Activated T-cell treated with anti-CD3 and anti-CD28 coated beads for 4 hours (primary cell): ENCODE data around the gene ZNF385C.
"Not testable (repeated sequence)": the region's sequence is repeated elsewhere in the genome, so short reads cannot be mapped to it uniquely, and the experiment has no call there.

Experiments used
- DNase-seq: peaks from one replicate; pipeline ENCODE4 v3.0.0-alpha.2; 2020

Gene ZNF385C

DNA sequence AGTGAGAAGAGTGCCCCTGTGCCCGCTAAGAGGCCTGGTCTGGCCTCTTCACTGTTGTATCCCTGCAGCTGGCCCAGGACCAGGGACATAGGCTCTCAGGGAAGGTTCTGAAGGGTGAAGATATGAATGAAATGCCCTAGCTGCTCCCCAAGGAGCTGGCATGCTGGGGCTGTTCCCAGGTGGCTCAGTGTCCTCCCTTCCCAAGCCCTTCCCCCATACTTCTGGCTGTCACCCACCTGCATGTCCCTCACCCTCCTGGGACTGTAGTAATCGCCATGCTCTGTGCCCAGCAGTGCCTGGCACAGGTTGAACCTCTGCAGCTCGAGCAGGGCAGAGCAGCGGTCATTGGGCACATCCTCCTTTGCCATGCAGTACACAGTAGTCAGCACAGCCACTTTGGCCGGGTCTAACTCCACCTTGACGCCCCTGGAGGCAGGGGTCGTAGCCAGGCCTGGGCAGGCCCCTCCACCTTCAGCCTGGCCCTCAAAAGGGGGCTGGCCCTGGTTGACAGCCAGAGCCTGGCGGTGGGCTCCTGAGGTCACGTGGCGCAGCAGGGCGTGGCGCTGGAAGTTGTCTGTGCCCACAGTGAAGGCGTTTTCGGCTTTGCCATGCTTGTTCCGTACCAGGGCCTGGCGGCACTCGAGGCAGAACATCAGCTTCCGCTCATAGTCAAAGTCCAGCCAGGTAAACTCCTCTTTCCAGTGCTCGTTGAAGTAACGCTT lies 55.5 kb downstream of the ZNF385C start:
- DNase-seq = no peak

DNA sequence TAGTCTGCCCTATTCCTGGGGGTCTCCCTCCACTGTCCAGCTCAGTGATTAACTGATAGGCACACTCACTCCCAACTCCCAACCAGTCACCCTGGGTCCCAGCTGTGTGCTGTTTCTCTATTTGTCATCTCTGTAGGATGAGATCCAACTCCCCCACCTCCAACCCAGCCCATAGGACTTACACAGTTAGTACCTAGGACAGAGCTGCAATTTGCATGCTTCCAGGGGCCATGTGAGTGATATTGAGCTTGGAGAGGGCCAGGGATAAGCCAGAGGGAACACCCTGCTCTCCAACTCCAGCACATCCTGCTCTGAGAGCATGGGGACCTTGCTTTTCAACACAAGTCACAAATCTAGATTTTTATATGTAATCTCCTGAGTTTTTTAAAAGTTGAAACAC lies 56.7 kb downstream of the ZNF385C start:
- no peak for DNase-seq

DNA sequence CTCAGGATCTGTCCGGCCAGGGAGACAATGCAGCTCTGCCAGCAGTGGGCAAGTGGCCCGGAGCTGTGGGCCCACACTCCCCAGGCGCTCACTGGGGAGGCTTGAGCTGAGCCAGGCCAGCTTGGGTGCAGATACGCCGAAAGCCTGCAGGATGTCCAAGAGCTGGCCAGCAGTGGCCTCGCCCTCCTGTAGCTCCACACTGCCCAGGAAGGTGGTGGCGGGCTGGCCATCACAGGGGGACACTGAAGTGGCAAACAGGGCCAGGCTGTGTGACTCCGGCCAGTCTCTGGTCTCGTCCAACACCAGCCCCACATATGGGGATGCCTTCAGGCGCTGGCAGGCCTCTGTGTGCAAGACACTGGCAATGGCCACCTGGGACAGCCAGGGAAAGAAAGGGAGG lies 57.5 kb downstream of the ZNF385C start:
- DNase-seq = no peak

DNA sequence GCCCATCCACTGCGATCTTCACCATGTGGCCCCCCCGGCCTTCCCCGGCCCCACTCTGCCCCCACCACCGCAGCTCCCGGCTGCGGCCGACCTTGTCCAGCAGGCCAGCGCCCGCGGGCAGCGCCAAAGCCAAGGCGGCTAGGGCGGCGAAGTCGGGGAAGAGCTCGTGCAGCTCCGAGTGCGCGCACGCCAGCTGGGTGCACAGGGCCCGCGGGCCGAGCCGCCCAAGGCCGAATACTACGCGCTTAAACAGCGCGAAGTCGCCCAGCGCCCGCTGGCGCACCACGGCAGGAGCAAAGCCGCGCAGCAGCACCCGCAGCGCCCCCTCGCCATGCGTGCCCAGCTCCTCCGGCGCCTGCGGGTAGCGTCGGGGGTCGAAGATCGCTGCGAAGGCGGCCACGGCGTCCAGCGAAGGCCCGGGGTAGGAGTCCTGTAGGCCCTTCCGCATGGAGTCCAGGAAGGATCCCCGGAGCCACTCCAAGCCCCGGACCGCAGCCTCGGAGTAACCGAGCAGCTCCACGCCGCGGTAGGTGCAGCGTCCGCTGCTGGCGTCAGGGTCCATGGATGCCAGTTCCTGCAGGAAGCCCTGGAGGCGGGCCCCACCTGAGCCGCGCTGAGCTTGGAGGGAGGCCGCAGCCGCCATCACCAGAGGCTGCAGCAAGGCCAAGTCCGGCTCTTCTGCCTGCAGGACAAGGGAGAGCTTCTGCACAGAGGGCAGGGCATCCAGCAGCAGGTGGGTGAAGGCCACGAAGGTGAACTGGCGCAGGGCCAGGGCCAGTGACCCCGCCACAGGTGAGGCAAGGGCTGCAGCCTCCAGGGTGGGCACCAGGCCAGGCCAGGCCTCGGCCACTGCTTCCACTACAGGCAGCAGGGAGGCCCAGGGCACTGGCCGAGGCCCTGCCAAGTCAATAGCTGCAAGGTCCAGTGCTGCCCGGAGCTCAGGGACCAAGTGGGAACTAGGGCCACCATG lies 58.2 kb downstream of the ZNF385C start:
- DNase-seq = no peak

DNA sequence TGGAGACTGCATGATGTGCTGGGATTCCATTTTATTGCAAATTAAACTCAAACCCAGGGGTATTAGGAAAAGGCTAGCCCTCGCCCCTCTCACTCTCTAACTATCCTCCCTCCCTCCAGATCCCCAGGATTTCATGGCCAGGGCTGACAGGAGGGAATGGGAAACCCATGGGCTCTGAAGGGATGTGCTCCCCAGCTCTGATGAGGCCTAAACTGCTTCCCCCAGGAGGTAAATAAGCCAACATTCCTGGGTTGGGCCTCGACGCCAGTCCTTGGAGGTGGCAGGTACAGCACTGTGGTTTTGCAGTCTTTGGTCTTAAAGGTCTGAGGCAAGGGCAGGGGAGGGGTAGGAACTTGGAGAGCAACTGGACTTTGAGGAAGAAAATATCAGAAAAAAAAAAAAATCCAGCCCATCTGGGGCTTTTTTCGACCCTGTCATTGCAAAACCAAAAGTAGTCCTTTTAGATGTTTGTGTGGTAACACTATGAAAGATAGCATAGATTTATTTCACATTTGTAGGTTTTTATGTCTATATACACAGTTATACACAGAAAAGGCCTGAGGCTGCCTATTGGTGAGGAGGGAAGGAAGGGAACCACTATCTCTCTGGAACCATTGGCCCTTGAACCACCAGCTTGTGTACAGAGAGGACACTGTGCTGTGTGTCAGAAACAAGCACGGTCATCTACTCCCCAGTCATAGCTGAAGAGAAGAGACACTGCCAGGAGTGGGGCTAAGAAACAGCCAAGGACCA lies 59.9 kb downstream of the ZNF385C start:
- no peak for DNase-seq

DNA sequence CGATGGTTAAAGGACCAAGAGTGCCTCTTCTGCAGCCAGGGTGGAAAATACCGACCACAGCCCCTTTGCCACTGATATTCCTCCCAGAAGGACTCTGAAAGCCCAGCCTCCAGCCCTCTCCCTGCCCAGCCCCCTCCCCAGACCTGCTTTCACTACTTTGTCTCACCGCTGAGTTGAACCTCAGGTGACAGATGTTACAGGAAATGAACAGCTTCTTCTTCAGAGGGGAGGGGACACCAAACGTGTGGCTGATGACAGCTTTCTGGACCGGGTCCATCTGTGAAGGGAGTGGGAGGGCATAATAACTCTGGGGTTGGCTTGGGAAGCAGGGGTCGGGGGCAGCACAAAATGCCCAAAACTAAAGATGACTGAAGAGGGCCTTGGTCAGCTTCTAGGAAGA lies 64.2 kb downstream of the ZNF385C start:
- no peak for DNase-seq

DNA sequence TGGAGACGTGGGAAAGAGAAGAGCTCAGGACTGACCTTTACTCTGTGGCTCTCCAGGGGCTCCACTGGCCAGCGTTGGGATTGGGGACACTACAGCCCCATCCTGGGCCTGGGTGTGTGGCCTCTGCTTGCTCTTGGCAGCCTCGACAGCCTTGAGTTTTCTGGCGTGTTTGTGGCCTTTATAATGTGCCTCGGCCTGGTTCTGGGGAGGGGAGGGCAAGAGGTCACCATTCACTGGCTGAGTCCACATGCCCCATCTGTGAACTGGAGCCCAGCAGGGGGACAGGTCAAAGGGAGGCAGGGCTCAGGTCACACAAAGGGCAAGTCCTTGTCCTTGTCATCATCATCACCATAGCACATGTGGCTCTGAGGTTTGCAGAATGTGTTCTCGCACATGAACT lies 66.7 kb downstream of the ZNF385C start:
- DNase-seq = no peak

DNA sequence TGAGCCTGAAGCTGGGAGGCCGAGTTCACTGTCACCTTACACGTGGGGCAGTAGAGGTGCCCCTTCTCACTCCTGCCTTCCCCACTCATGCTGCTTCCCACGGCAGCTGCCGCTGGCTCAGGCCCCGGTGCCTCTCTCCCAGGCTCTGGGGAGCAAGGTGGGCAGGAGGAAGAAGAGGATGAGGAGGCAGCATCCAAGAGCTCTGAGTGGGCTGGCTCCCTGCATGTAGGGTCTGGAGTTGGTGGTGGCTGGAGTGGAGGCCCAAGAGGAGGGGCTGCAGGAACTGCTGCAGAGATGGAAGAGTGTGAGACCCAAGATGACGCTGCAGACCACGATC lies 69.5 kb downstream of the ZNF385C start:
- DNase-seq = no peak

DNA sequence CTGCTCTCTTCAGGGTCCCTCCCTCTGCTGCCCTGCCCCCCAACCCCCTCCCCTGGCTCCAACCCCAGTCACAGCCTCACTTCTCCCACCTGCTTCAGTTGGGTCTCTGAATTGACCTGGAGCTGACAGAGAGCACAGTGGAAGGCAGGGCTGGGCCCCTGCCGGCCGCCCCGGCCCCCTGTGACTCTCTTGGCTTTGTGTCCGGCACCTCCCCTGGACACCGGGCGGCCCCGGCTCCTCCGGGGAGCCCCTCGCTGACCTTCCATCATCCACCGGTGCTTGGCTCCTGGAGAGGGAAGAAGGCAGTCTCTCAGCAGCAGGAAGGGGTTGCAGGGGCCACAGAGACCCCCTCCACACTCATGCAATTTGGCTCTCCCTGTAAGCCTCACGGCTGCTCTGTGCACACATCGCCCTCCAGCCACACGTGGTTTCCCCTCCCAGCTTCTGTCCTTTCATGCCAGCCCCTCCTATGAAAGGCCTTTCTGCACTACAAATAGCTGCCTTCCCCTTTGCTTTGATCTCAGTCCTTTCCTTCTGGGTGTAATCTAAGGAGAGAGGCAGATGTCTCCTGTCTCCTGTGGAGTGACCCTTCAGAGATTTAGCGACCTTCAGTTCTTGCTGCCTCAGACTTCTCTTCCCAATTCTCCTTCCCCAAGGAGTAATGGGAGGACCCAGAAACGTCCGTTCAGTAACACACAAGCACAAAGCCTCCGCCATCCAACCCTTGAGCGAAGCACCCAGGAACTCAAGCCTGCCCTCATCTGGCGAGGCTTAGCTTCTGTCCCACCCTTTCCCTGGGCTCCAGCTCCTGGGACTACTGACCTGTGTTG lies 70.1 kb downstream of the ZNF385C start:
- DNase-seq = no peak

DNA sequence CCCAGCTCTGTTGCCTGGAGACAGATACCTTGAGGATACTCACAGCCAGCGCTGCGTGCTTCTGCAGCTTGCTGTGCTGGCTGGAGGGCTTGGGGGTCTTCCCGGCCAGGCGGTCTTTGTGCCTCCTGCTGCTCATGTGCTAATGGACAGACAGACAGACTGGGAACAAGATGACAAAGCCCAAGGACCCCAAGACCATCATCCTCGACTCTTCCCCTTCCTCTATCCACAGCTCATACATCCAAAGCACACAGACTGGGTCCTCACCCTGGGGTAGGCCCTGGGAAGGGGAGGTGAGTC lies 70.7 kb downstream of the ZNF385C start:
- no peak for DNase-seq

DNA sequence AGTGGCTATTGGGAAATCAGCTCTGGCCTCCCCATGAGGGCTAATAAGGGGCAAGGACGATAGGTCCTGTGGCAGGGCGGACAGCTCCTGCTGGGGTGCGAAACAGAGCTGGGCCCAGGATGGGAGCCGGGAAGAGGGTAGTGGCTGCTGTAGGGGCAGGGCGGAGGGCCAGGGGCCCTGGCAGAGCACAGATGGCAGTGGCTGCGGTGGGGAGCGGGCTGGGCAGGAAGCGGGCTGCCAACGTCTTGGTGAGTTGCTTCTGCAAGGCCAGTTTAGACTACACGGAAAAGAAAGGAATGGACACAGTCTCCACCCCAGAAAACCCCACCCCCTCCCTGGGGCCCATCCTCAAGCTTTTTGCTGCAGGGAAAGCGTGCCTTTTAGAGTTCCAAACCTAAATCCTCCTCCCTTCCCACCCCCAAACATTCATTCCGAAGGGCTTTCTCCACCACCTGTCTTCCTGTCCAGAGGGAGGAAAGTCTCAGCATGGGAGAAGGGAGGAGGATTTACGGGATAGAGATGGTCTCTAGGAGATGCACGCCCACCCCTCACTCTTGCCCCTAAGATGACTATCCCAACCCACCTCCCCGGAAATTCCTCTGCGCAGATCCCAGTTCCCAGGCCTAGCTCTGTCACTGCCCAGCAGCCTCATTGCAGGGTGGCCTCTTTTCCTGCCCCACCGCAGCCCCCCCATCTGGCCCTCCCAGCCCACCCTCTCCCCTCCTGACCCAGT lies 71.2 kb downstream of the ZNF385C start:
- DNase-seq = no peak

DNA sequence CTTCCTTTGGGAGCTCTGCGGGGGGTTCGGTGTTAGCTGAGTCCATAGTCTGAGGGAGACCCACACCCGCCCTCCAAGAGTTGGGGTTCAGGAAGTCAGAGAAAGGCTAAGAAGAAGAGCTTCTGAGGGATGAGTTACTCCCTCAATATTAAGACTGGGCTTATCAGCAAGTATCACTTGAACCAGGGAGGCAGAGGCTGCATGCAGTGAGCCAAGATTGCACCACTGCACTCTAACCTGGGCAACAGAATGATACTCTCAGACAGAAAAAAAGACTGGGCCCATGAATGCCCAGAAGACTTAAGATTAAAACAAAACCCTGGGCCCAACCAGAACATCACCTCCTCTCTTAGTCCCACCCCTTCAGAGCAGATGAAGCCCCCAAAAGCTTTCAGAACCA lies 72.3 kb downstream of the ZNF385C start:
- no peak for DNase-seq

DNA sequence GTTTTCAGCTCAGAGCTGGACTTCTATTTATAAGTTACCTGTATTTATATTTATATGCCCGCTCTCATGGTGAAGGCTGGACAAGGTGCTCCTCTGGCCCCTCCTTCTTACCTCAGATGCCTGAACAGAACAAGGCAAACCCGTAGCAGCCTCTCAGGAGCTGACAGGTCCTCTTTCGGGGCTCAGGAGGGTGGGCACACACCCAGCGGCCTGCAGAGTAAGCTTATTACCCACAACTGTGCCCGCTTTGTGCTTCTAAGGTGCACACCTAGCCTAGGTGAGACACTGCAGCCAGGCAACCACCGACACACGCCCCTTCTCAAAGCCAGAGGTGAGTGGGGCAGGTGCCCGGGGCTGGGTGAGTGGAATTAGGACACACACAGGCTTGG lies 73.1 kb downstream of the ZNF385C start:
- no peak for DNase-seq

DNA sequence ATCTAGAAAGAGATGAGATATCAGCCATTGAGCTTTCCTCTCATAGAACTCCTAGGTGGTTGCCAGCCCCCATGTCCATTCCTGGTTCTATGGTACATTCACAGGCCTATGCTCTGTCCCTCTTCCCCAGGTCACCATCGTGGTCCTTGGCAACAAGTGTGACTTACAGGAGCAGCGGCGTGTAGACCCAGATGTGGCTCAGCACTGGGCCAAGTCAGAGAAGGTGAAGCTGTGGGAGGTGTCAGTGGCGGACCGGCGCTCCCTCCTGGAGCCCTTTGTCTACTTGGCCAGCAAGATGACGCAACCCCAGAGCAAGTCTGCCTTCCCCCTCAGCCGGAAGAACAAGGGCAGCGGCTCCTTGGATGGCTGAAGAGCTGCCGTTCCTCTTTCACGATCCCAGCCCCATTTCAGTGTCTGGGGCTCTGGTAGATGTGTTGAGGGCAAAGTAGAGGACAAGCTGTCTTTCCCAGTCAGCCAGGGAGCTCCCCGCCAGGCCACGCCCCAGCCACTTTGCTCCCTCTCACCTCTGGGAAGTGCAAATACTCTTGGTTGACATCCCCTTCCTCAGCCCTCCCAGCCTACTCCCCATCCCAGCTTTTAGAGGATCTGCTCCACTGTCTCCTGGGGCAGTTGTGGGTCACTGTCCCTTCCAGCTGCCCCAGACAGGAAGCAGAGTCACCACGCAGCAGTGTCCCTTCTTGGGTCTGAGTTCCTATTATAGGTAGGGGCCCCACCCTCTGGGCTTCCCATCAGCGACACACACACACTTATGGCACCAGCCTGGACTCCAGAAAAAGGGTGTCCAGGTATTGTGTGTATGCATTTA lies 74.5 kb downstream of the ZNF385C start:
- DNase-seq = no peak

DNA sequence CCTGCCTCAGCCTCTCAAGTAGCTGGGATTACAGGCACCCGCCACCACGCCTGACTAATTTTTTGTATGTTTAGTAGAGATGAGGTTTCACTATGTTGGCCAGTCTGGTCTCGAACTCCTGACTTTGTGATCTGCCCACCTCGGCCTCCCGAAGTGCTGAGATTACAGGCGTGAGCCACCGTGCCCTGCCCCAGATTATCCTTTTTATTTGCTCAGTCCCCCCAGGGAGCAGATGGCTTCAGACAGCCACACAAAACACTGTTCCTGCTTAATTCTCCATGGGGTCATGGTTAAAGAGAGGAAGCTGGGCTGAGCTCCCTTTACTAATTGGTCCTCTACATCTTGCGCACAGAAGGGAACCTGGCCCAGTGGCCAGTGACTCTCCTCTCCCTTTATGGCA lies 77.4 kb downstream of the ZNF385C start:
- DNase-seq = not testable (repeated sequence)

DNA sequence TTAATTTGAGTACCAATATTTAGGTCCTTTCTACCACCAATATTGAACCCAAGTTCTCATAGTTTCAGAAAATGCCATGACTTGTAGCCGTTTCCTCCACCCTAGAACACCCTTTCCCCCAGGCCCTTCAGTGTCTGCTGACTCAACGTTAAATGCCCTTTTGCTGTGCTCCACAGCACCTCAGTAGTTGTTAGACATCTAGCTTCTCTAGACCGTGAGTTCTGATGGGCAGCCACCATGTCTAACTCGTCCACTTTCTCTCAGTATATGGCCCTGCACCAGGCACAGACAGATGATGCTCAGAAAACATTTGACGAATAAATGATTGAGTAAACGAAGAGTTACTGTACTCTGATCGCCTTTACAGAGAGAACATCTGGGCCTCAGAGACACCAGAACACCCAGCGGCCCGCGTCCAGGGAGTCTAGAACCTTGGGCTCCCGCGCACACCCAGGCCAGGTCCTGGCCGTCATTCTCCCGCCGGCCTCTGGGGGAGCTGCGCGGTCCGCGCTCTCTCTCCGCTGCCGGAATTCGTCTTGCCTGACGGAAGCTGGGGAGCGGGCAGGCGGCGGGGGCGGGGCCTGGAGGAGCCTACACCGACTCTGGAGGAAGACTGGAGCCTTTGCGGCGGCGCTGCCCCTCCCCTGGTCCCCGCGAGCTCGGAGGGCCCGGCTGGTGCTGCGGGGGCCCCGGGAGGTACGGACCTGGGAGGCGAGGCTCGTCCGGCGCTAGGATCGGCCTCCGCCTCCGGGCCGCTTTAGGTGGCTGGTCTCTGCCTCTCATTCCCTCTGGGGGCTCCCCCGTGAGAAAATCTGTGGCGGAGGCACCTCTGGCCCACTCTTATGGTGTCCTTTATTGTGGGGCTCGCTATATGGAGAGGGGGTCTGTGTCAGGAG lies 78.5 kb downstream of the ZNF385C start, which contains the start of gene NKIRAS2:
Gene NKIRAS2, plus strand, starts transcription at position 582 of the 896 bp plus-strand sequence. CDS start 1,488 bp downstream, outside the sequence.
- peak; percentile 87 for DNase-seq

DNA sequence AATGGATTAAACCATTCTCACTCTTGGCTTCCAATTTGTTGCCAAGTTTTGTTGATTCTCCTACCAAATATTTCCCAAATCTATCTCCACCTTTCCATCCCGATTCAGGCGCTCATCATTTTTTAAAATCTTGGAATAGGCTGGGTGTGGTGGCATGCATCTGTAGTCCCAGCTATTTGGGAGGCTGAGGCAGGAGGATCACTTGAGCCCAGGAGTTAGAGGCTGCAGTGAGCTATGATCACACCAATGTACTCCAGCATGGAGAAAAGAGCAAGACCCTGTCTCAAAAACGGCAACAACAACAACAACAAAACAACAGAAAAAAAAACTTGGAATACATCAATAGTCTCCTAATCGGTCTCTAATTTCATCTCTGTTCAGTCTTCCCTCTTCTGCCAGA lies 79.3 kb downstream of the ZNF385C start:
- no peak for DNase-seq

DNA sequence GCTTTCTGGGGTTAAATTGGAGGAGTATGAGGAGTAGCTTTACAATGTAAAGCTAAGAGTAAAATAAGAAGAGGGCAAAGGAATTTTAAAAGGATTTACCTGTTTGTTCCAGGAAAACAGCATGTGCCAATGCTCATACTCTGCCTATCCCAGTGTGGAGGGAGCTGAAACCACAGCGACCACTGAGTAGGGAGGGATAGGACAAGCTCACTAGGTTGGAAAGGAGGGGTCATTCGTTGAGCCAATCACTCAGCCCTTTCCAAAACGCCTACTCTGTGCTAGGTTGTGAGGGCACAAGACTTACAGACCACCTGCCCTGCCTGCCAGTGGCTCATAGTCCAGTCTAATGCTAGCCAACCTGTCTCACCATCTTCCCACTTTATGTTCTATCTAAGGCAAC lies 79.9 kb downstream of the ZNF385C start:
- DNase-seq = no peak

DNA sequence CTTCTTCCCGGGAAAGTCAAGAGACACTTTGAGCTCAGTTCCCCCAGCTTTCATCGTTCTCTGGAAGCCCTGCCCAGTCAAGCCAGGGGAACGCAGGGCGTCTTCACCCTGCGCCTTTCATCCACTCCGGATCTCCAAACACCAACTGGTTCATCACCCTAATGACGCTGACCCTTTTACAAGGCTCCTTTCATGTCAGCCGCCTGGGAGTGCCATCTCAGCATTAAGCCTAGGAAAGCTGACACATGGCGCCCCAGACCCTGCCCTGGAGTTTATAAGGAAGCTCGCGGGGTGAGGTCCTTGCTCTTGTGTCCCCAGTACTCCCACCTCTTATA lies 80.4 kb downstream of the ZNF385C start:
- no peak for DNase-seq
